HL-60 (cell line): Measurements from ENCODE around the gene NLRC4.

Experiments used
- GABPA ChIP-seq: IDR thresholded peaks from 2 replicates; pipeline ENCODE4 v1.6.1; 2012; ENCODE audit warnings: low read depth
- POLR2AphosphoS5 ChIP-seq: IDR thresholded peaks from 2 replicates; pipeline ENCODE4 v1.6.1; 2012; ENCODE audit warnings: low read depth
- SPI1 ChIP-seq: IDR thresholded peaks from 2 replicates; pipeline ENCODE4 v1.6.1; 2012; ENCODE audit warnings: low read depth, mild to moderate bottlenecking, borderline replicate concordance
- TF ChIP-seq, protein P1 (sequence below): IDR thresholded peaks from one replicate; pipeline ENCODE4 v1.5.1; 2011; ENCODE audit warnings: low read length, control low read depth, inconsistent platforms; ENCODE audit not compliant: insufficient read depth
- TF ChIP-seq, protein P2 (sequence below): IDR thresholded peaks from 2 replicates; pipeline ENCODE4 v1.6.1; 2012; ENCODE audit warnings: low read depth; ENCODE audit not compliant: insufficient replicate concordance

DNA sequence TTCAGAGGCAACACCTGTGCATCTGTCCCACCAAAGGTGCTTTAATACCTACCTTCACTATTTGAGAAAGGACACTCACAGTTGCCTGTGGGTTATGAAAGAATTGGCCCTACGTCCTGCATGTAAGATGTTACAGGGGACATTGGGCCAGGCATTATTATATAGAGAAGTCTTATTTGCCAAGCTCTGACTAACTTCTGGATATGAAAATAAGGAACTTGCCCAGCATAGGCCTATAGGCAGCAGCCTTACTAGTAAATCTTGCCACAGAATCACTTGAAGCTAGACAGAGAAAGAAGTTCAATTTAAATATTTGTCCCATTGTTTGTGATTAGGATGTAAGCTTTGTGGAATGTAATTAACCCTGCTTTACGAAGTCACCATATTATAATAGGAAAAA is 41.7 kb downstream of the NLRC4 start:
- TF ChIP-seq, protein P1, sequence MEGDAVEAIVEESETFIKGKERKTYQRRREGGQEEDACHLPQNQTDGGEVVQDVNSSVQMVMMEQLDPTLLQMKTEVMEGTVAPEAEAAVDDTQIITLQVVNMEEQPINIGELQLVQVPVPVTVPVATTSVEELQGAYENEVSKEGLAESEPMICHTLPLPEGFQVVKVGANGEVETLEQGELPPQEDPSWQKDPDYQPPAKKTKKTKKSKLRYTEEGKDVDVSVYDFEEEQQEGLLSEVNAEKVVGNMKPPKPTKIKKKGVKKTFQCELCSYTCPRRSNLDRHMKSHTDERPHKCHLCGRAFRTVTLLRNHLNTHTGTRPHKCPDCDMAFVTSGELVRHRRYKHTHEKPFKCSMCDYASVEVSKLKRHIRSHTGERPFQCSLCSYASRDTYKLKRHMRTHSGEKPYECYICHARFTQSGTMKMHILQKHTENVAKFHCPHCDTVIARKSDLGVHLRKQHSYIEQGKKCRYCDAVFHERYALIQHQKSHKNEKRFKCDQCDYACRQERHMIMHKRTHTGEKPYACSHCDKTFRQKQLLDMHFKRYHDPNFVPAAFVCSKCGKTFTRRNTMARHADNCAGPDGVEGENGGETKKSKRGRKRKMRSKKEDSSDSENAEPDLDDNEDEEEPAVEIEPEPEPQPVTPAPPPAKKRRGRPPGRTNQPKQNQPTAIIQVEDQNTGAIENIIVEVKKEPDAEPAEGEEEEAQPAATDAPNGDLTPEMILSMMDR: no peak
- TF ChIP-seq POLR2AphosphoS5: no peak
- TF ChIP-seq, protein P2, sequence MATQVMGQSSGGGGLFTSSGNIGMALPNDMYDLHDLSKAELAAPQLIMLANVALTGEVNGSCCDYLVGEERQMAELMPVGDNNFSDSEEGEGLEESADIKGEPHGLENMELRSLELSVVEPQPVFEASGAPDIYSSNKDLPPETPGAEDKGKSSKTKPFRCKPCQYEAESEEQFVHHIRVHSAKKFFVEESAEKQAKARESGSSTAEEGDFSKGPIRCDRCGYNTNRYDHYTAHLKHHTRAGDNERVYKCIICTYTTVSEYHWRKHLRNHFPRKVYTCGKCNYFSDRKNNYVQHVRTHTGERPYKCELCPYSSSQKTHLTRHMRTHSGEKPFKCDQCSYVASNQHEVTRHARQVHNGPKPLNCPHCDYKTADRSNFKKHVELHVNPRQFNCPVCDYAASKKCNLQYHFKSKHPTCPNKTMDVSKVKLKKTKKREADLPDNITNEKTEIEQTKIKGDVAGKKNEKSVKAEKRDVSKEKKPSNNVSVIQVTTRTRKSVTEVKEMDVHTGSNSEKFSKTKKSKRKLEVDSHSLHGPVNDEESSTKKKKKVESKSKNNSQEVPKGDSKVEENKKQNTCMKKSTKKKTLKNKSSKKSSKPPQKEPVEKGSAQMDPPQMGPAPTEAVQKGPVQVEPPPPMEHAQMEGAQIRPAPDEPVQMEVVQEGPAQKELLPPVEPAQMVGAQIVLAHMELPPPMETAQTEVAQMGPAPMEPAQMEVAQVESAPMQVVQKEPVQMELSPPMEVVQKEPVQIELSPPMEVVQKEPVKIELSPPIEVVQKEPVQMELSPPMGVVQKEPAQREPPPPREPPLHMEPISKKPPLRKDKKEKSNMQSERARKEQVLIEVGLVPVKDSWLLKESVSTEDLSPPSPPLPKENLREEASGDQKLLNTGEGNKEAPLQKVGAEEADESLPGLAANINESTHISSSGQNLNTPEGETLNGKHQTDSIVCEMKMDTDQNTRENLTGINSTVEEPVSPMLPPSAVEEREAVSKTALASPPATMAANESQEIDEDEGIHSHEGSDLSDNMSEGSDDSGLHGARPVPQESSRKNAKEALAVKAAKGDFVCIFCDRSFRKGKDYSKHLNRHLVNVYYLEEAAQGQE: no peak
- TF ChIP-seq SPI1: no peak
- no peak for TF ChIP-seq GABPA
